Measurements from ENCODE around the gene OPTC. TPM values are rescaled to one million over a fixed set of nuclear protein-coding genes. Genes with fewer than 3 reads are reported as not detected.

Gene OPTC
- polyA plus RNA-seq, 2 of the 4 experiments (the other 2 are of a cell fraction) = not detected

DNA sequence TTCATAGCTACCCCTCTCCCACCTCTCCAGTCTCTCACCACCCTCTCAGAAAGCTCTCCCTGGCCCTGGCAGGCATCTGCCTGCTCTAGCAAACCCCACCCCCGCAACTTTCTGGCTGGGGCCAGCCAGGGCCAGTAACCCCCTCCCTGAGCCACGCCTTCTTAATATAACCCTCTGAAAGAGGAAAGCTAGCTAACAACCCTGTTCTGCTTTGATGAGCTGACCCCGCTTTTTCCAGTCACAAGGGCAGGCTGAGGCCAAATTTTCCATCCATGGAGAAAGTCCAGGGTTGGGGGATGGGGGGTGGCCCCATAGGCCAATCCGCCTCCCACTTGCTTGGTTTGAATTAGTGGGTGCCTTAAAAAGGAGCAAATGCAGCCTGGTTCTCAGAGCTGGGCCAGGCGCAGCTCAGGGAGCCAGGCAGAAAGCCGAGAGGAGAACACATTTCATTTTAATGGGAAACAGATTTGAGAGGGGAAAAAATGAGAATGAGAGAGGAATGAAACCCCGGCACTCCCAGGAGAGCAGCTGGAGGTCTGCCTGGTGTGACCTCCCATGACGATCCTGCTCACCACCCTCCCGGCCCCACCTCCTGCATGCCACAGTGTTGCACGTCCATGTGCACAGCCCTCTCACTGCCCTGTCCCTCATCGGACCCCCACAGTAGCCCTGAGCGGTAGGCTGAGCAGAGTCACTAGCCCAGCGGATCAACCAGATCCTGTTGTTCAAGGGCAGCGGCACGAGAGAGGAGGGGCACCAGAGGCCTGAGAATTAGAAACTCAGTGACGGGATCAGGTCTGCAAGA is 62.3 kb downstream of the OPTC start:
- H3K4me1 ChIP-seq = peaks cover 40% of the 10 kb centered on the region
- ATAC-seq = no peak
- no peaks in the 10 kb centered on the region for H3K9me3 ChIP-seq
- no peak overlapping the region for H3K4me3 ChIP-seq
- CTCF ChIA-PET = interaction anchor here (0.6 to 1.8 kb wide), 7 partner anchors 10 to 712 kb away, joined by 3 to 7 read pairs (median 4); no protein-coding TSS in a partner anchor
- POLR2A ChIA-PET = no interaction called here
- H3K4me2 ChIP-seq = peak overlapping the region; percentile 21; the same call in 1 of the 3 replicates
- peak overlapping the region; percentile 58 to 79; a peak in 5 of 6 replicates for H3K27ac ChIP-seq
- no peak for DNase-seq (ENCODE audit: low read depth in 1 of 2, low spot score in 1 of 2)
- TF ChIP-seq HDAC2 (IDR thresholded peaks at IDR 0.05) = no peak
- no peak for TF ChIP-seq CBX8 (IDR thresholded peaks at IDR 0.05)
- TF ChIP-seq HOXA7 (CRISPR knock-in tag; IDR thresholded peaks at IDR 0.05) = no peak
- TF ChIP-seq NFE2L2 (conservative IDR thresholded peaks at IDR 0.05; ENCODE audit: low read length) = no peak
- TF ChIP-seq ZSCAN20 (CRISPR knock-in tag; IDR thresholded peaks at IDR 0.05) = no peak
- TF ChIP-seq EHF (CRISPR knock-in tag; IDR thresholded peaks at IDR 0.05) = no peak
- TF ChIP-seq, protein P1, sequence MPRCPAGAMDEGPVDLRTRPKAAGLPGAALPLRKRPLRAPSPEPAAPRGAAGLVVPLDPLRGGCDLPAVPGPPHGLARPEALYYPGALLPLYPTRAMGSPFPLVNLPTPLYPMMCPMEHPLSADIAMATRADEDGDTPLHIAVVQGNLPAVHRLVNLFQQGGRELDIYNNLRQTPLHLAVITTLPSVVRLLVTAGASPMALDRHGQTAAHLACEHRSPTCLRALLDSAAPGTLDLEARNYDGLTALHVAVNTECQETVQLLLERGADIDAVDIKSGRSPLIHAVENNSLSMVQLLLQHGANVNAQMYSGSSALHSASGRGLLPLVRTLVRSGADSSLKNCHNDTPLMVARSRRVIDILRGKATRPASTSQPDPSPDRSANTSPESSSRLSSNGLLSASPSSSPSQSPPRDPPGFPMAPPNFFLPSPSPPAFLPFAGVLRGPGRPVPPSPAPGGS (IDR thresholded peaks at IDR 0.05) = no peak
- no peak for TF ChIP-seq HOXB5 (CRISPR knock-in tag; IDR thresholded peaks at IDR 0.05)
- TF ChIP-seq JUN (IDR thresholded peaks at IDR 0.05) = no peak
- TF ChIP-seq, protein P2, sequence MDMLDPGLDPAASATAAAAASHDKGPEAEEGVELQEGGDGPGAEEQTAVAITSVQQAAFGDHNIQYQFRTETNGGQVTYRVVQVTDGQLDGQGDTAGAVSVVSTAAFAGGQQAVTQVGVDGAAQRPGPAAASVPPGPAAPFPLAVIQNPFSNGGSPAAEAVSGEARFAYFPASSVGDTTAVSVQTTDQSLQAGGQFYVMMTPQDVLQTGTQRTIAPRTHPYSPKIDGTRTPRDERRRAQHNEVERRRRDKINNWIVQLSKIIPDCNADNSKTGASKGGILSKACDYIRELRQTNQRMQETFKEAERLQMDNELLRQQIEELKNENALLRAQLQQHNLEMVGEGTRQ (IDR thresholded peaks at IDR 0.05) = no peak
- TF ChIP-seq JUNB (IDR thresholded peaks at IDR 0.05) = no peak
- no peak for TF ChIP-seq CHD4 (IDR thresholded peaks at IDR 0.05; ENCODE audit: borderline replicate concordance)
- TF ChIP-seq KDM1A (IDR thresholded peaks at IDR 0.05; ENCODE audit: low read depth) = no peak
- no peak for TF ChIP-seq RNF2 (IDR thresholded peaks at IDR 0.05; ENCODE audit: borderline replicate concordance, low read depth)
- FAIRE-seq = no peak
- whole genome bisulfite sequencing (ENCODE audit: missing lambda C conversion rate) = 83% methylated on average over 16 of the region's 16 CpGs

DNA sequence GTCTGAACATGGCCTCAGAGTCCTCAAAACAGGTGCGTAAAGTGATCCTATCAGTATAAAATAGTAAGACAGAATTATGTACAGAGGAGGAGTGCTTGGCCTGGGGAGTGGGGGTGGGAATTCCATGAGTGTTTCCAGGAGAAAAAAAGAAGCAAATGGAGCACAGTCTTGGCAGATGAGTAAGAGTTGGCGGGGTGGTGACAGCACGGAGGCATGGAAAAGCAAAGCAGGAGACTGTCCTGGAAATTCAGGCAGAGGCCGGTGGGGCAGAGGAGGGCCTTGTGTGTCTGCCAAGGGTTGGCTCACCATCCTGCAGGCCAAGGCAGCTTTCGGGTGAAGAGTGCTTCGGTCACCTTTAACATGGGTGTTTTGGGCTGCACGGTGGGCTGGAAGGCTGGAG is 63.4 kb downstream of the OPTC start:
- Histone ChIP-seq H3K9me3 (no peaks in the 10 kb centered on the region), H3K4me1 (peaks cover 40% of the 10 kb centered on the region), H3K4me2 (peak overlapping the region; percentile 44), H3K27ac (peak overlapping the region; percentile 58 to 79), H3K4me3 (no peak overlapping the region)
- FAIRE-seq (no peak), DNase-seq (ENCODE audit: low read depth in 1 of 2, low spot score in 1 of 2) (no peak), ATAC-seq (peak; percentile 45 to 64; a peak in 5 of 6 replicates)
- POLR2A ChIA-PET = interaction anchor here (1.2 to 1.3 kb wide), 2 partner anchors 8 to 21 kb away, joined by 3 to 7 read pairs; no protein-coding TSS in a partner anchor
- no peak for TF ChIP-seq ZNF302 (CRISPR knock-in tag; IDR thresholded peaks at IDR 0.05)
- TF ChIP-seq, protein P3, sequence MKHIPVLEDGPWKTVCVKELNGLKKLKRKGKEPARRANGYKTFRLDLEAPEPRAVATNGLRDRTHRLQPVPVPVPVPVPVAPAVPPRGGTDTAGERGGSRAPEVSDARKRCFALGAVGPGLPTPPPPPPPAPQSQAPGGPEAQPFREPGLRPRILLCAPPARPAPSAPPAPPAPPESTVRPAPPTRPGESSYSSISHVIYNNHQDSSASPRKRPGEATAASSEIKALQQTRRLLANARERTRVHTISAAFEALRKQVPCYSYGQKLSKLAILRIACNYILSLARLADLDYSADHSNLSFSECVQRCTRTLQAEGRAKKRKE (CRISPR knock-in tag; IDR thresholded peaks at IDR 0.05; ENCODE audit: low read depth) = no peak
- TF ChIP-seq RARB (CRISPR knock-in tag; IDR thresholded peaks at IDR 0.05) = no peak
- TF ChIP-seq FOSB (CRISPR knock-in tag; IDR thresholded peaks at IDR 0.05) = no peak
- no peak for TF ChIP-seq RFX5 (IDR thresholded peaks at IDR 0.05)
- no peak for TF ChIP-seq SMC3 (IDR thresholded peaks at IDR 0.05)
- CTCF ChIA-PET = interaction anchor here (1.1 to 2.0 kb wide), 4 partner anchors 10 to 144 kb away, joined by 3 to 14 read pairs (median 8); no protein-coding TSS in a partner anchor
- WGBS (ENCODE audit: missing lambda C conversion rate) = 42% methylated on average over 7 of the region's 7 CpGs

Measured in A549 (cell line).